ENCODE results near the gene TSC22D2.

TSC22D2 gene

GRCh38 chr3:150365132-150365604, 42.9 kb upstream of the TSC22D2 start:
- H3K4me3 ChIP-seq (ENCODE audit: low read depth, low read length), result no peak overlapping the region
- DNase-seq (ENCODE audit: low read depth), result peak; percentile 16
- TF ChIP-seq MYC (IDR thresholded peaks at IDR 0.05; ENCODE audit: low read depth, low read length) (no peak), POLR2A (IDR thresholded peaks at IDR 0.05; ENCODE audit: extremely low read depth, insufficient read length) (no peak), MAX (IDR thresholded peaks at IDR 0.05; ENCODE audit: low read depth, low read length) (no peak), CTCF (IDR thresholded peaks at IDR 0.05; ENCODE audit: low read depth, low read length) (no peak)

- DNase-seq (ENCODE audit: low read depth), result no peak
- H3K4me3 ChIP-seq (ENCODE audit: low read depth, low read length), result no peak overlapping the region
- no peak for TF ChIP-seq MAX (IDR thresholded peaks at IDR 0.05; ENCODE audit: low read depth, low read length)
- no peak for TF ChIP-seq MYC (IDR thresholded peaks at IDR 0.05; ENCODE audit: low read depth, low read length)
- TF ChIP-seq POLR2A (IDR thresholded peaks at IDR 0.05; ENCODE audit: extremely low read depth, insufficient read length), result no peak
- no peak for TF ChIP-seq CTCF (IDR thresholded peaks at IDR 0.05; ENCODE audit: low read depth, low read length)
Observed at GRCh38 chr3:150367757-150368156, 40.3 kb upstream of the TSC22D2 start.

- no peak for TF ChIP-seq POLR2A (IDR thresholded peaks at IDR 0.05; ENCODE audit: extremely low read depth, insufficient read length)
- no peak for TF ChIP-seq MYC (IDR thresholded peaks at IDR 0.05; ENCODE audit: low read depth, low read length)
- TF ChIP-seq MAX (IDR thresholded peaks at IDR 0.05; ENCODE audit: low read depth, low read length), result no peak
- no peak for DNase-seq (ENCODE audit: low read depth)
- no peak overlapping the region for H3K4me3 ChIP-seq (ENCODE audit: low read depth, low read length)
Observed at GRCh38 chr3:150370122-150370602, 37.9 kb upstream of the TSC22D2 start.

GRCh38 chr3:150370999-150371398, 37.1 kb upstream of the TSC22D2 start:
- DNase-seq (ENCODE audit: low read depth), result no peak
- TF ChIP-seq CTCF (IDR thresholded peaks at IDR 0.05; ENCODE audit: low read depth, low read length) (no peak), POLR2A (IDR thresholded peaks at IDR 0.05; ENCODE audit: extremely low read depth, insufficient read length) (no peak), MAX (IDR thresholded peaks at IDR 0.05; ENCODE audit: low read depth, low read length) (no peak), MYC (IDR thresholded peaks at IDR 0.05; ENCODE audit: low read depth, low read length) (no peak)
- H3K4me3 ChIP-seq (ENCODE audit: low read depth, low read length), result no peak overlapping the region

GRCh38 chr3:150371741-150372254, 36.3 kb upstream of the TSC22D2 start:
- H3K4me3 ChIP-seq (ENCODE audit: low read depth, low read length), result no peak overlapping the region
- no peak for DNase-seq (ENCODE audit: low read depth)
- TF ChIP-seq CTCF (IDR thresholded peaks at IDR 0.05; ENCODE audit: low read depth, low read length) (no peak), MYC (IDR thresholded peaks at IDR 0.05; ENCODE audit: low read depth, low read length) (no peak), POLR2A (IDR thresholded peaks at IDR 0.05; ENCODE audit: extremely low read depth, insufficient read length) (no peak), MAX (IDR thresholded peaks at IDR 0.05; ENCODE audit: low read depth, low read length) (no peak)

- no peak for TF ChIP-seq MYC (IDR thresholded peaks at IDR 0.05; ENCODE audit: low read depth, low read length)
- no peak for TF ChIP-seq POLR2A (IDR thresholded peaks at IDR 0.05; ENCODE audit: extremely low read depth, insufficient read length)
- TF ChIP-seq MAX (IDR thresholded peaks at IDR 0.05; ENCODE audit: low read depth, low read length), result no peak
- no peak for TF ChIP-seq CTCF (IDR thresholded peaks at IDR 0.05; ENCODE audit: low read depth, low read length)
- DNase-seq (ENCODE audit: low read depth), result no peak
- no peak overlapping the region for H3K4me3 ChIP-seq (ENCODE audit: low read depth, low read length)
Observed at GRCh38 chr3:150372320-150372719, 35.8 kb upstream of the TSC22D2 start.

All from NB4 (cell line).